ENCODE measurements around the gene DLGAP1. TPM values are rescaled to one million over a fixed set of nuclear protein-coding genes. Genes with fewer than 3 reads are reported as not detected.
A peak's percentile ranks its signal among the peaks of the same experiment; 100 is the strongest.

DLGAP1 gene
- total and polyA plus RNA-seq, 10 of the 15 experiments (the other 5 are each of a cell fraction or from before 2014, with no cell fraction given), result 0.23 to 27.6 (median 1.9) TPM

GRCh38 chr18:3525870-3526420, 929.2 kb downstream of the DLGAP1 start (continued):
- peak; percentile 21; the same call in 1 of the 2 replicates for TF ChIP-seq ZNF592 (IDR thresholded peaks at IDR 0.05)
- no peak for TF ChIP-seq NR2C2 (IDR thresholded peaks at IDR 0.05; ENCODE audit: borderline replicate concordance, control insufficient read depth, insufficient read length, low read depth)
- TF ChIP-seq PML (IDR thresholded peaks at IDR 0.05; ENCODE audit: low read length), result no peak
- peak; percentile 93 for TF ChIP-seq IKZF1 (conservative IDR thresholded peaks at IDR 0.05)
- no peak for TF ChIP-seq E2F8 (IDR thresholded peaks at IDR 0.05; ENCODE audit: low read depth, partially characterized antibody)
- 0 out of 2 replicates have a peak, but pooled peaks have one; percentile 30 for TF ChIP-seq ELK1 (IDR thresholded peaks at IDR 0.05; ENCODE audit: low read depth, low read length)
- peak; percentile 33 for TF ChIP-seq SP1 (IDR thresholded peaks at IDR 0.05; ENCODE audit: low read depth, low read length)
- TF ChIP-seq RB1 (IDR thresholded peaks at IDR 0.05; ENCODE audit: borderline replicate concordance), result no peak
- TF ChIP-seq JUNB (IDR thresholded peaks at IDR 0.05), result peak; percentile 20; the same call in 1 of the 2 replicates
- no peak for TF ChIP-seq ZBTB11 (CRISPR knock-in tag; IDR thresholded peaks at IDR 0.05)
- peak; percentile 76 for TF ChIP-seq IRF4 (IDR thresholded peaks at IDR 0.05; ENCODE audit: low read depth, low read length)
- peak; percentile 39; the same call in 1 of the 2 replicates for TF ChIP-seq NFIC (IDR thresholded peaks at IDR 0.05; ENCODE audit: low read depth, low read length)
- no peak for TF ChIP-seq CEBPB (IDR thresholded peaks at IDR 0.05; ENCODE audit: borderline replicate concordance in 1 of 2, low read depth in 2 of 2, low read length in 2 of 2)
- TF ChIP-seq BCL3 (IDR thresholded peaks at IDR 0.05; ENCODE audit: borderline replicate concordance, insufficient read depth, low read depth, low read length, poor library complexity, severe bottlenecking), result peak; percentile 46
- 0 out of 2 replicates have a peak, but pooled peaks have one; percentile 5 for TF ChIP-seq ZBED1 (IDR thresholded peaks at IDR 0.05; ENCODE audit: borderline replicate concordance)
- TF ChIP-seq TCF7 (IDR thresholded peaks at IDR 0.05; ENCODE audit: borderline replicate concordance), result 0 out of 2 replicates have a peak, but pooled peaks have one; percentile 24
- no peak for TF ChIP-seq CHD4 (IDR thresholded peaks at IDR 0.05)
